NCI-H2029 treated with DMSO at 0.1 percent for 48 hours (cell line): ENCODE data around the gene FLT3.
"Not testable (repeated sequence)": the region's sequence is repeated elsewhere in the genome, so short reads cannot be mapped to it uniquely, and the experiment has no call there.

Experiments
- DNase-seq: peaks from one replicate; lab custom pipeline; 2025; lab: John Stamatoyannopoulos, UW

The FLT3 gene

DNA sequence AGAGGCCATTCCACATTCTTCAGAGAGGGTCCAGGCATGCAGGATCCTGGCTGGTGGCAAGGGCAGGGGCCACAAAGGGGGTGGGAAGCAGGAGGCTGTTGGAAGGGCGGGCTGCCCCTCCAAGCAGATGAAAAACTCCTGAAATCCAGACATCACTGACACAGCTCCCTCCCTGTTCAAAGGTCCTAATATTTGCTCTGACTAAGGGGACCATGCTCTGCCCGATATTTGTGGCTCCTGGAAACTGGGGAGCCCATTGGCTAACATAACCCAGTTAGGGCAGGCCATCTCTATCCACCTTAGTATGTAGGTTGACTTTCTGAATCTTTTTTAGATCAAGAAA is 127.9 kb downstream of the FLT3 start:
- no peak for DNase-seq

DNA sequence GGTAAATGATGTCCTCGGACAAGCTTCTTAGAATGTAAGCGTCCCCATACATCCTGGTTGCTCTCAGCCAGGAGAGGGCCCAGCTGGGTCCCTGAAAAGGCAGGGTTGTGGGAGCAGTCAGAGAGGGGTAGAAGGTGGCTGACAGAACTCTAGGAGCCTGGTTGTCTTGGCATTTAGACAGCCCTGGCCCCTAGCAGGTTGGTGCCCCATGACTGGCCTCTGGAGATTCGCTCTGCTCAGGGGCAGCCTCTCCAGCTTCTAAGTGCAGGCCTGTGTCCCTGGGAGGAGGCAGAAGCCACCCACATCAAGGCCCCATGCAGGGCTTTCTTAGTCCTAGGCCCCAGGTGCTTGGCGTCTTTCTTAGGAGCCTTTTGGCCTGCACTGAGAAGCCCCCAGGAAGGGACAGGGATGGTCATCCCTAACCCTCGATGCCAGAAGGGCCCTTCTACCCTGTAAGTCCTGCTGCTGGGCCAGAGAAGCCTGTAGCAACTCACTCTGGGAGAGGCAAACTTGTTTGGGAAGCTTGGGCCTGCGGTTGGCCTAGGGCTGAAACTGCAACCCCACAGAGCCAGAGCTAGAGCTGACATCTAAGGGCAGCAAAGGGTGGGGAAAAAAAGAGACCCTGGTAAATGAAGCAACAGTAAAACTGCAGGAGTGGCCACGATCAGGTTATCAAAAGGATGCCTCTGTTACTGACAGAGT is 128.4 kb downstream of the FLT3 start:
- no peak for DNase-seq

DNA sequence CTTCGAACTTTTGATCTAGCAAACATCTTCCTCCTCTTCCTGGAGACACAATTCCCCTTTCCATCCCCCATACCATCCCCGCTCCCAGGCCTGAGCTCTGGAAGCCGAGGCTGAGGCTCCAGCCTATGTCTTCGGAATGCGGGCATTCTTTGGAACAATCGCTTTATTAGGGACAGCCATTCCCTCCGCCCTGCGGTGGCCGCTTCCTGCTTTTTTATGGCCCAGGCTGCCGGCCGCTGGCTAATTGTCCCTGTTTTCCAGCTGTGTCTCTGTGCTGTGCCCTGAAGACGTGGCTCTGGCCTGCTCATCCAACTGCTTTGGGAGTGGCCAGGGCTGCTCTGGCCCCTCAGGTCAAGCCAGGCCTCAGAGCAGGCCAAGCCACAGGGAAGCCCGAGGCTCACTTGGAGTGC is 129.1 kb downstream of the FLT3 start:
- no peak for DNase-seq

DNA sequence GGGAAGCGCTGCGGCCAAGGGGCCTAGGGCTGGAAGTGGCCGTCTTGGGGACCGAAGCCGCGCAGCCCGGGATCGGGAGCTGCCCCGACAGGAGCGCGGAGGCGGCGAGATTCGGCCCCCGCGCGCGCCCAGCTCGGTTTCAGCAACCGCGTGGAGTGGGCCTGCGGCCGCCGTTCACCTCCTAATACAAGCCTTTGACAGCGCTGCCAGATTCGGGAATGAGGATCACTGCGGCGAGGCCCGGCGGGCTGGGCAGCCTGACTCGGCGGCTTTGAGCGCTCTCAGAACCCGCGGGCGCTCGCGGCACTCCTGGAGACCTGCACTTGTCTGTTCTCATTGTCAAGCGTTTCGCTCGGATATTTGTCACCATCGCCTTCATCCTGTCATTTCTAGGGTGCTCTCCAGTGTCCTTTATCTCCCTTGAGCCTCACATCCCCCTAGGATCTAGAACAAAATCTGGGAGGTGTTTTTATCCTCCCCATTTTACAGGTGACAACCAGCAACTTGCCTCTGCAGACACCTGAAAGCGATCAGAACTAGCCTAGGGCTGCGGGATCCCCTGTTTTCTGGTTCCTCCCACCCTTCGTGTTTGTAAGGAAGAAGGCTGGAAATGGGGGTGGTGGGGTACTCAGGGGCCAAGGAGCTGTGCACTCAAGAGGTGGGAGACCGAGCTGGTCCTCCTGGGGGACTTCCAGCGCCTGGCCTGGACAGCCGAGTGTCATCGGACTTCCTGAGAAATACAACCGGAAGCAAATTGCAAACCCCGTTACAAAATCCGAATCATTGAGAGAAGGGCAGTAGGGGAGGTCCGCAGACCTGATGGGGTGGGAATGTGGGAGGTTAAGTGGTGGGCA is 129.8 kb downstream of the FLT3 start:
- DNase-seq: no peak

DNA sequence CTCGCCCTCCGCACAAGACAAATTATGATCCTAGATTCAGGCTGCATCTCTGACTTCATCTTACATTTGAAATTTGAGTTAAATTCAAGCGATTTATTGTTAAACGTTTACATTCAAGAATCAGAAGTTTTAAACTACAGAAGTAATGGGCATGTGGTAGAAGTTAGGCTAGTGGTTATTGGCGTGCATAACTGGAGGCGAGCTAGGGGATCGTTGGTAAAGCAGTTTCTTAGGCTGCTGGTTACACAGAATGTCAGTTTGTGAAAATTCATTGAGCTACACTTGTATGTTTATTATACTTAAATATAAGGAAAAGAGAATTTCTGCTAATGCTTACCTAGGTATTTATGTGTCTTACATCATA is 130.5 kb downstream of the FLT3 start:
- DNase-seq: no peak

DNA sequence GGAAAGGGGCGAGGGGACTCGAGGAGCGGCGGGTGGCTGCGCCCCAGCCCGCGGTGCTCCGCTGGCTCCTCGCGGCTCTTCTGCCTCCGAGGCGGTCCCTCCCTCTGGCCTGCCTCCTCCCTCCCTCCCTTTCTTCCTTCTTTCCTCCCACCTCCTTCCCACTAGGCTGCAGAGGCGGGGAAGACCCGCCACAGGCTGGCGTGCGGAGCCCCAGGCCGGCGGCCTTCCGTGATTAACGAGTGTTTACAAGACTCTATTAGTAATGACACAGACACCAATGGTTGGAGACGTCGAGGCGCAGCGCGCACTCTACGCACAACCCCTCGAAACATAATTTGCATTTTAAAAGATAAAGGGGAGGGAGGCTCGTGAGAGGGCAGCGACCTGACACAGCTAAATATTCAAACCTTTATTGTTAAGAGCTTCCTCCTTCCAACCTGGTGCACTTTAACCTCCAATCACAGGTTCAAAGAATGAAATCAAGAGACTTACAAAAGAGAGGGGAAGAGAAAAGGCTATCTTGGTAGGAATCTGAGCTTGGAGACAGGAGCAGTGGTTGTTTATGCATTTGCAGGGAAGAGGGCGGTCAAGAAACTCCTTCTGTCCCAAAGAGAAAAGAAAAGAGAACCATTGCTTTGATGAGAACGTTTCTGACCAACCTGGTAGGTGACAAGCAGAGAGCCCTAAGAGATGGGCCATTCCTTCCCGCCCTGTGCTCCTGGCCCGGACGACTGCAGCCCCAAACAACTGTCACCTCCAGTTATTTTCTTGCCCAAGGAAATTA is 131.1 kb downstream of the FLT3 start, which contains the start of gene CDX2:
Gene CDX2 (minus strand): TSS at position 234 of the 784 bp plus-strand sequence. CDS start 309 bp downstream, outside the sequence.
- no peak for DNase-seq

DNA sequence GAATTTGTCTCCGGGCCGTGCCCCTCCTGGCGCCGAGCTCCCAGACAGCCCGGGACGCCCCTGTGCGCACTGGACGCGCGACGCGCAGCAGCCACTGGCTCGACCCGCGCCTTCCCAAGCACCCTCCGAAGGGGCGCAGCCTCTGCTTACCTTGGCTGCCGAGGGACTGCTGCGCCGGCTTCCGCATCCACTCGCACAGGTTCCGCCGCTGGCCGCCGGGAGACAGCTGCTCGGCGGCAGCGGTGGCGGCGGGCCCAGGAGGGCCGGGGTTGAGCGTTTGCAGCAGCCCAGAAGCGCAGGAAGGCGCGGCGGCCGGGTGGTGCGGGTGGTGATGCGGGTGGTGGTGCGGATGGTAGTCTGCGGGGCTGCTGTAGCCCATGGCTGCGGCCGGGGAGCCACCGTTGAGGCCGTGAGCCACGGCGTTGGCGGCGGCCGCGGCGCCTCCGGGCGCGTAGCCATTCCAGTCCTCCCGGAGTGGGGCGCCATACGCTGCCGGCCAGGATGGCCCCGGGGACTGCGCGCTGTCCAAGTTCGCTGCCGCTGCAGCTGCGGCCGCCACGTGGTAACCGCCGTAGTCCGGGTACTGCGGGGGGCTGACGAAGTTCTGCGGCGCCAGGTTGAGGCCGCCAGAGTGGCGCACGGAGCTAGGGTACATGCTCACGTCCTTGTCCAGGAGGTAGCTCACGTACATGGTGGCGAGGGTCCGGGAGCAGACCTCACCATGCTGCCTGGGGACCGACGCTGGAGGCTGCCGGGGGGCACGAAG is 131.9 kb downstream of the FLT3 start:
- DNase-seq: no peak

DNA sequence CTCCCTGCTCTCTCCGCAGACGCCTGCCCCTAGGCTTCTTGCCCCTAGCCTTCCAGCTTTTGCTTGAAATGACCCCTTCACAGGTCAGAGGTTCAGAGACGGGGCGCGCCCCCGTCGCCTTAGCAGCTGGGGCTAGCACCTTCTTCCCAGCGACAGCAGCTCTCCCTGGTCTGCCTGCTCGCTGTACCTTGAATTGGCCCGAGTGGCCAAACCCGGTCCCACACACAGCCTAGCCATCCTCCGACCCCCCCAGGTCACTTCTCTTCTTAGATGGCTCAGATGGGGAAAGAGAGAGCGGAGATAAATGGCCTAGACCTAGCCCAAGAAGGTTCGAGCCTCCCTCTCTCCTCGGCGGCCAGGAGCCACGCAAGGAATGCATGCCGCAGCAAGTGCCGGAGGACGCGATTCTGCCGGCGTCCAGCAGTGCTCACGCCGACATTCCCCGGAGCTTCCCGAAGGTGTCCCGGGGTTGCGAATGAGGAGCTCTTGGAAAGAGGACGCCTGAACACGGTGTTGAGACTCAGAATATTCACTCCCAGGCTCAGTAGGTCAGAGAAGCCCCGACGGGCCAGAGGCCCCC is 132.6 kb downstream of the FLT3 start:
- no peak for DNase-seq

DNA sequence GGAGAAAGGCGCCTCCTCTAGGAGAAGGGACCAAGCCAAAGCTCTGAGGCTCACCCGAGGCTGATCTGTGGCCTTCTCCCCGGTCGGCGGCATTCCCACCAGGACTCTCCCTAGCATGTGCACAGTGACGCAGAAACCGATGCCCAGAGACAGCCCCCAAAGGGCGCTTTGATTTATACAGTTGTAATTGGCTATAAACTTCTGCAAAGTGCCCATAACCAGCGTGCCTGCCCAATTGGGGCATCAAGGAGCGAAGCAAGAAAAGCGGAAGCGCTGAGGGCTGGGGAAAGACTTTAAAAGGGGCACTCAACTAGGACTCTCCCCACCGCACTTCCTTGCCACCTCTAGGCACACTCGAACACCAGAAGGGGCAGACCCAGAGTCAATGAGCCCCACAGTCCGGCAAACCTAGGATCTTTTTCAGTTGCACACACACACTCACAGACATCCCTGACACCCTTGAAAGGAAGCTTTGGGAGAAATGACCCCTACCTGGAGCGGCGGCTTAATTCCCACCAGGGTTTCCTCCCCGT is 133.1 kb downstream of the FLT3 start:
- DNase-seq: no peak

DNA sequence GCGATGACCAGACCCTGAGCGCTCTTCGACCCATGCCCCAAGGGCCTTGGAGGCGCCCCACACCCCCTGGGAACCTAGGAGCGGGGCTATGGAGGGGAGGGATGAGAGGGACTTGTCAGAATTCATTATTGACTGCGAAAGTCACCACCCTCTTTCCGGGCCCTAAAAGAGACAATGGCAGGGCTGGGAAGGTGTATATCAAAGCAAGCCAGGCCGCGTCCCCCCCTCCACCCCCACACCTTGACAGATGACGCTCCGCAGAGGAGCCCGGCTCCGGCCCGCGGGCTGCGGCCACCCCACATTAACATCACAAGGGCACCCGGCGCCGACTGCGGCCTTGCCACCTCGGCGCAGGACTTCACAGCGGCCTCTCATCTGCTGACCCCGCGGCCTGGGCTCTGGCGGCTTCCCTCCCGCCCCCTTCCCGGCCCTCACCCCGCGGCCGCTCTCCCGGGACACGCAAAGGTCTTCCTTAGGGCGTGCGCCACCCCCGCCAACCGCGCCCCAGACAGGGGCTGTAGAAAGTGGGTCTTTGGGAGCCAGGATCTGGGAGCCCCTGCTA is 133.7 kb downstream of the FLT3 start:
- DNase-seq: no peak

DNA sequence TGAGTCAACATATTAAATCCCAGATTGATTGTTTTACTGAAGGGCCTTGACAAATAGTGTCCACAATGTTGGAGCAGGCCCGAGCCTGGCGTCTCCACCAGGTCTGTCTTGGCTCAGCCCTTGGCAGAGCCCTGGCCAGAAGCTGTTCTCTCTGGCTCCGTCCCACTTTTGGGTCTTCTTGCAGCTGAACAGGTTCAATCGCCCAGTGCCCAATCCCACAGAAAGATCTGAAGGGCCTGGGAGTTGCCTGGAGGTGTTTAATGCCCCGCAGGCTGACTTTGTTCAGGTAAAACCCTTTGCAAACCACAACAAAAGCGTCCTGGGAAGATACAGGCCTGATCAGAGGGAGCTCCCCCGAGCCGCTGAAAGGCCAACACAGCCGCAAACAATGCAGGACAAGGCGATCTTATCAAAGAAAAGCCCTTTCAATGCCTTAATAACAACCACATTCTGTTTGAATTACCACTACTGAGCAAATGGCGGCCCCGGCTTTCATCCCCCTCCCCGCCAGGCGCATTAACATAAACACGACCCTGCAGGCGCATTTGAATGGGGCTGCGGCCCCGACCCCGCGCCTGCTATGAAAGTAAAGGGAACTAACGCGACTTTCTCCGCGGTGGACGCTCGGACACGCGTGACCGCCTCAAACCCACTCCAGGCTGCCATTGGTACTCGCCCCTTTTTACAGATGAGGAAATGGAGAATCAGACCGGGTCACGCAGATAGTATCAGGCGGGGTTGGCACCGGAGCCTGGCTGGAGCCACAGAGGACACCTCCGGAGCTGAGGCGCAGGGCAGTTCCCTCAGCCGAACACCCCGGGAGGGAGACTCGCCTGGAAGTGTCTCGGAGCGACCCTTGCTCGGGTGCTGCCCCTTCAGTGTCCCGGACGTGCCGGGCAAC is 134.4 kb downstream of the FLT3 start:
- no peak for DNase-seq

DNA sequence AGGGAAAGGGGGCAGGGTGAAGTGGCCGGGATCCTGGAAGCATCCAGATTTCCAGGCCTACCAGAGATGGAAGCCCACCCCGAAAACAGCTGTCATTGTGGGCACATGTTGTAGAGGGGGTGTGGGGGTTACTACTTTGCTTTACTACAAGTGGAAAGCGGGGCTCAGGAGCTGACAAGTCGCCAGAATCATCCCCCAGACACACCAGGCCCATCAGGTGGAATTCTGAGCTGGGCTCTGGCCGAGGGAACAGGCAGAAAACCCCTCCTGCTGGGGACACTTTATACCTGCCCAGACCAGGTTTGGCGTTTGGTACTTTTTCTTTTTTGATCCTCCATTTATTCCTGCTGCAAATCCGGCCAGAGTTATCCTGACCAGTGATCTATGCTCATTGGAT is 135.0 kb downstream of the FLT3 start:
- no peak for DNase-seq

DNA sequence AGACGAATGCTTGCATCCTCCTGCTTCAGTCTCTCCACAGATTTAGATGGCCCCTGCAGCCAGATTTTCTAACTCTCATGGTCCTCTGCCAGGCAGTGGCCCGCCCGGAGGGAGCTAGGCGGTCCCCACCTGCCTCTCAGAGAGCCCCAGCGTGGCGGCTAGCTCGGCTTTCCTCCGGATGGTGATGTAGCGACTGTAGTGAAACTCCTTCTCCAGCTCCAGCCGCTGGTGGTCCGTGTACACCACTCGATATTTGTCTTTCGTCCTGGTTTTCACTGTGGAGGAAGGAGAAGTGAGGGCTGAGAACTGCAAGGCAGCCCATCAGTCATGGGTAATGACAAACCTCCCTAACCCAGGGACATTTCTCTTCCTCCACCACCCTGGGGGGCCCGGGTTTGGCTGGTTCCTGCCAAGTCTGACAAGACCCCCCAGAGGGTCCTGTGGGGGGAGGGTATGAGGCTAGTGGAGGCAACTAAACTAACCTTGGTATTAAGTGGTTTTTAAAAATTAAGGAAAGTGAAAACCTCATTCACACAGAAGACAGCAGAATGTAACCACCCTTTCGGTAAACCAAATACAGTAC is 135.5 kb downstream of the FLT3 start:
- DNase-seq: no peak

DNA sequence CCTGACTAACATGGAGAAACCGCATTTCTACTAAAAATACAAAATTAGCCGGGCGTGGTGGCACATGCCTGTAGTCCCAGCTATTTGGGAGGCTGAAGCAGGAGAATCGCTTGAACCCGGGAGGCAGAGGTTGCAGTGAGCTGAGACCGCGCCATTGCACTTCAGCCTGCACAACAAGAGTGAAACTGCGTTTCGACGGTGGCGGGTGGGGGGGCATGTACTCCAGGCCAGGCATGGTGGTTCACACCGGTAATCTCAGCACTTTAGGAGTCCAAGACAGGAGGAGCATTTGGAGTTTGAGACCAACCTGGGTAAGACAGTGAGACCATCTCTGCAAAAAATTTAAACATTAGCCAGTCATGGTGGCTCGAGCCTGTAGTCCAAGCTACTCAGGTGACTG is 136.2 kb downstream of the FLT3 start:
- DNase-seq: not testable (repeated sequence)

DNA sequence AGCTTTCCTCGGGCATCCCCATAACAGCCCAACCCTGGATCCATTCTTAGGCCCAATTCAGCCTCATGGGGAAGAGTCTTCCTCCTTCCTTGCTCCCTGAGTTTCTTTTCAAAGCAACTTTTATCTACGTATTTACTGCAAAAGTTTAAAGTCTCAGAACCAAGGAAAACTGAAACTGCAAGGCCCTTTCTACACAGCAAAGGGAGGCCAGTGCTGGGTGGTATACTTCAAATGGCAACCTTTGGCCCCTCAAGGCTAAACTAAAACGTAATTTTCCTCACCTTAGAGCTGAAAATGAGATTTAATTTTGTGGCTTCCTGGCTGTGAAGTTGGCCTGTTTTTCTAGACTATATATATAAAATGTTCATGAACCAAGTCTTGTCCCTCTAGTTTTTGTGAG is 136.9 kb downstream of the FLT3 start:
- no peak for DNase-seq

DNA sequence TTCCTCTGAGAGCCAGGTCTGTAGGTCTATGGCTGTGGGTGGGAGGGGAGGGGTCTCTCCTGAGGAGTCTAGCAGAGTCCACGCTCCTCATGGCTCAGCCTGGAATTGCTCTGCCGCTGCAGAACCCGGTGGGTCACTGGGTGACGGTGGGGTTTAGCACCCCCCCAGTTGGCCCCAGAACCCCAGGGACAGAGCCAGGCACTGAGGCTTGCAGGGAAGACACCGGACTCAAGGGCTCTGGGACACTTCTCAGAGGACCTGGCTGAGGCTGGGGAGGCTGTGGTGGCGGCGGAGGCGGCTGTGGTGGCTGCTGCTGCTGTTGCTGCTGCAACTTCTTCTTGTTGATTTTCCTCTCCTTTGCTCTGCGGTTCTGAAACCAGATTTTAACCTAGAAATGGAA is 137.4 kb downstream of the FLT3 start:
- no peak for DNase-seq

DNA sequence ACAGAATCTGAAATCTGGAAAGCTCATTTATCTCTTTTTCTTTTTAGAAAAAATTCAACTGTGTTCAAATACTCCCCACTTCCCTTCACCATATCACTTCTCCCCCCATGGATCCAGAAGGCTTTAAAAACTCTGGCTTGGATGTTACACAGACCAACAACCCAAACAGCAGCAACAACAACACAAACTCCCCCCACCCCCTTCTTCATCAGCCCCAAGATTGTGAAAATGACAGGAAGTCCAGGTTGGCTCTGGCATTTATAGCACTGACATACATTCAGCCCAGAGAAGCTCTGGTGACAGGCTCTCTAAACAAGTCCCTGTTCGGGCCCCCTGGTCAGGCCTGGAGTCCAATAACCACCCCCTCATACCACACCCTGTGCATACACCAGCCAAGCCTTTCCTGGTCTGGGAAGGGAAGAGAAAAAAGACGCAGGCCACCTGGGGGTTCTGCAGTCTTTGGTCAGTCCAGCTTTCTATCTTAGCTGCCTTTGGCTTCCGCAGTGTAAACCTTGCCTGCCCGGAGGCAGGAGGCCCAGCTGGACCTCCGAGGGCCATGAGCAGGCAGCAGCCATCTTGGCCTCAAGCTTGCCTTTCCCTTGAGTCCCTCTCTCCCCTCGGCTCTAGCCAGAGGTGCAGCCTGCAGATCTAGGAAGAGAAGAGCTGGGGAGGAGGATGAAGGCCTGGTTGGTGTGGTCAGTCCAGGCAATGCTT is 138.1 kb downstream of the FLT3 start:
- no peak for DNase-seq

DNA sequence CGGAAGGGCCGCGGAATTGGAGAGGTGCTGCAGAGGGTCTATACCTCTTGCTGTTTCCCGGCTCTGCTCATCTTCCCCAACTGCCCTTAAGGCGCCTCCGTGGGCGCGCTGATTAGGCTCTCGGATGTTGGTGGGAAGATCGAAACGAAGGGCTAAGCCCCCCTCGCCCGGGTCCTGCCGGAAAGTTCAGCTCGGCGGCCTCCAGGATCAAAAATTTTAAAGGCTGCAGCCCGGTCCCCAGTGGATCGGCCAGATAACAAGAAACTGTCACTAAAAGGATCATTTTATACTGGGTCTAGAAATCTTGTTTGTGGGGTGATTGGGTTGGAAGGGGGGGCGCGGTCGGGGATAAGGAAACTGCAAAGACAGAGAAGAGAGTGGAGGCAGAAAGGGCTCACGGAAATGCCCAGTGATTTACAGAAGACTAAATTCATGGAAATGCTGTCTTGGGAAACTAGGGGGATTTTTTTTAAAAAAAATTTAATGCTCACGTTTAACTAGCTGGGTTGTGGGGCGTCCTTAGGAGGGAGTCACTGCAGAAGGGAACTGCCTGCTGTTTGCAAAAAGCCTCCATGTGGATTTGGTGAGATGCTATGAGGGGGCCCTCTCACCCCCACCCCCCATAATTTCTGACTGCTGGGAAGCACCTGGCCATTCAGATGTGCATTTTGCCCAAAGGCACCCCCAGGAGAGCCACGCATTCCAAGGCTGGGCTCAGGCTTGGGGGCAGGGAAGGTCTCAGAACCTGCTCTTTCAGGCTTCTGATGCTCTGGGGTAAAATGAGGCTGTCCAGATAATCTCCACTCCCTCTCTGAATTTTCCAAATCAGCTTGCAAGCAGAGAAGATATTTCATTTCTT is 138.9 kb downstream of the FLT3 start:
- DNase-seq: no peak
